CD4-positive, alpha-beta T cell treated with Interleukin-17A for 4 hours (primary cell): ENCODE results near the gene CENPX.
A peak's percentile ranks its signal among the peaks of the same experiment; 100 is the strongest.

Experiments
- DNase-seq: peaks from one replicate; pipeline ENCODE4 v3.0.0-alpha.2; 2020; ENCODE audit warnings: mixed read lengths

CENPX gene

DNA sequence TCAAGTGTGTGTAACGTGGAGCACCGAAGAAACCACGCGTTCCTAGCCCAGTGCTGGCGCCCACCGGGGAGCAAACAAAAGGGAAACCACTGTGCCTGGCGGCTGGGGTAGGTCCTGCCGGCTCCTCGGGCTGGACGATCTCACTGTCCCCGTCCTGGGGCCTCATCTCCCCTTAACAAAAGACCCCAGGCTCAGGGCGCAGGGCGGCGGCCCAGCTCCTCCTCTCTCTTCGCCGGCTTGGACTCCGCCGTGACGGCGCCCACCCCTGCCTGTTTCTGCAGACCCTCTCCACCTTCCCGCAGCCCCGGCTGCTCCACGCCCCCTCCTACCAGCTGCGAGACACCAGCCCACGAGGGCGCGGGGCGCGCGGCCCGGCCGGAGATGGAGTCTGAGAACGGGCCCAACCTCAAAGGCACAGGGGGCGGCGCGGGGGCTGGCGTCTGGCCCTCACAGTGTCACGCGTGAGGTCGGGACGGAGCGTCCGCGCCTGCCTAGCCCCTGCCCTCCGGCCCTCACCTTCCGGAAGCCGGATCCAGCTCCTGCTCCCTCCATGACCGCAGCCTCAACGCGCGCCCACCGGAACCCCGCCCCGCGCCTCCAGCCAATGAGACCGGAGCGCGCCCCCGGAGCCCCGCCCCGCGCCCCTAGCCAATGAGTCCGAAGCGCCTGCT, at the start of gene CENPX:
Gene CENPX (minus strand): TSS at position 569 of the 671 bp plus-strand sequence. CDS start 17 bp downstream, at position 552.
- no peak for DNase-seq

DNA sequence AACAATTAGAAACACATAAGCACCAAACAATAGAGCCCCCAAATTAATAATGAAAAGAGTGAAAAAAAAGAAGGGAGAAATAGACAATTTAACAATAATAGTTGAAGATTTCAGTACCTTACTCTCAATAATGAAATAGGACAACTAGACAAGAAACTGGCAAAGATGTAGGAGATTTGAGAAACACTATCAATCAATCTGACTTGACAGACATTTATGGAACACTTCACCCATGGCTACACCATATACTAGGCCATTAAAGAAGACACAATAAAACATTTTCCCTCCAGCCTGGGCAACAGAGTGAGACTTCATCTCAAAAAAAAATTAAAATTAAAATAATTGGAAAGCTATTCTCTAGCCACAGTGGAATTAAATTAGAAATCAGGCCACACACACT, 47.9 kb upstream of the CENPX start:
- no peak for DNase-seq

DNA sequence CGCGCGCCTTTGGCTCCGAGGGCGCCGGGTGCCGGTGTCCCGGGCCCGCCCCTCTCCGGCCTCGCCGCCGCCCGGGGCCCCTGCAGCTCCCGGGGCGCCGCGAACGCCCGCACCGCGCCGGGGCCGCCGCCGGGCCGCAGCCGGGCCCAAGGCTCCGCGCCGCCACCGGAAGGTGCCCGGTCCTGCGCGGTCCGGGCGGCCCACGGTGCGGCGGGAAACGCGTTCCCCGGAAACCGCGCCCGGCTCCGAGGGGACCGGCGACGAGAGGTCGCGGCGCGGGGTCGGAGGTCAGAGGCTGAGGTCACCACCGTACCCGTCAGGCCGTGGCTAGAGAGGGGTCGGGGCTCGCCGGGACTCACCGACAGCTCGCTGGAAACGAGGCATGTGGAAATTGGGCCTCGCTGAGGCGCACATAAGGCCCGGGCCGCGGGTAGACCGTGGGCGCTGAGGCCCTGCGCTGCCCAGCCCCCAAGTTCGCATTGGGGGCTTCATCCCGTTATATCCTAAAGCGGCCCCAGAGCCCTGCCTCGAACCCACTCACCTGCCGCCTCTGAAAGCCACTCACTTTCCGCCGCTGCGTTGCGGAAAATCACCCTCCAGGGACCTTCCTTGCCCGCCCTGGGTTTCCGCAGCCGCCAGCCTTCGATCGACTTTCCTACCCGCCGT, 43.1 kb upstream of the CENPX start, which contains the start of gene DUS1L:
Gene DUS1L (minus strand): TSS at position 167 of the 666 bp plus-strand sequence. CDS start 745 bp downstream, outside the sequence.
- peak; percentile 77 for DNase-seq

DNA sequence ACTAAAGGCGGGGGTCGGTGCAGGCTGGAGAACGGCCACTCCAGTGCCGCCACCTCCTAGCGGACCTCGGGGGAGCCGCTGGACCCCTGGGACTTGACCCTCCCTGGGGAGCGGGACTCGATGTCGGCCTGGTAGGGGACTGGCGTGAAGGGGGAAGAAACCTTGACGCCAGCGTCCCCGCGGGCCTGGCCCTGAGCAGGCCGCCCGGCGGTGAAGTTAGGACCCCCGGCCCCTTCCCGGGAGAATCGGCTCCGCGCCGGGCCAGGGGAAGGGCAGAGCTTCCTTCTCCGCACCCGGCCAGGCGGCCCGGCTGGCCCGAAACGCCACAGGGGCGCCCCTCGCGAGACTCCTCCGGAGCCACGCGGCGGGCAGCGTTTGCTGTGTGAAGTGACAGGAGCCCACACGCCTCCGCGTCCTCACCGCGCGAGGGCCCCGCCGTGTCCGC, 42.5 kb upstream of the CENPX start:
- peak; percentile 51 for DNase-seq

DNA sequence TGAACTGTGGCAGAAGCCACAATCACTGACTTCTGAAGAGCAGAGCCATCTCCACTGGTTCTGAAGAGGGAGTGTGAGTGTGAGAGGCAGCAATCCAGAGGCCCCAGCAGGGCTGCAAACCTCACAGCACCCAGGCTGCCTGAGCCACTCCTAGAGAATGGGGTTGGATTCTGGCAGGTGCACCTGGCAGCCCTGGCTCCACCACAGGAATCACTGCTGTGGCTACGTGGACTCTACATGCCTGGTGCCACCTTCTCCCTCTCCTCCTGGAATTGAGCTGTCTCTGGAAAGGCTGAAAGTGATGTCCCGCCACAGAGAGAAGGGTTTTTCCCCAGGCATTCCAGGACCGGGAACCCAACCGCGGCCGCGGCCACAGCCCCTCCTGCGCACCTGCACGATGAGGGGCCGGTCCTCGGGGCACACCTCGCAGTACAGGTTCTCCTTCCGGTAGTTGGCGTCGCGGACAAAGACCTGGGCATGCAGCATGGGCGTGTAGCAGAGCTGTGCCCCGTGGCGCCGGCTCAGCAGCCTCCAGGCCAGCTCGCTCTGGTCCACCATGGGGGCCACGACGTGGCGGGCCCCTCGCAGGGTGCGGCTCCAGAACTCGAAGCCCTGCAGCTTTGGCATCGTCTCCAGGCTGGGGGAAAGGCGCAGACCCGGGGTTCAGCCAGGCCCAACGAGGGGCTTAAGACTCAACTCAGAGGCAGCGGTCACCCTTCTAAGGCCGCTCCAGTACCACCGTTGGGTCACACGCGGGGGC, 41.9 kb upstream of the CENPX start:
- no peak for DNase-seq

DNA sequence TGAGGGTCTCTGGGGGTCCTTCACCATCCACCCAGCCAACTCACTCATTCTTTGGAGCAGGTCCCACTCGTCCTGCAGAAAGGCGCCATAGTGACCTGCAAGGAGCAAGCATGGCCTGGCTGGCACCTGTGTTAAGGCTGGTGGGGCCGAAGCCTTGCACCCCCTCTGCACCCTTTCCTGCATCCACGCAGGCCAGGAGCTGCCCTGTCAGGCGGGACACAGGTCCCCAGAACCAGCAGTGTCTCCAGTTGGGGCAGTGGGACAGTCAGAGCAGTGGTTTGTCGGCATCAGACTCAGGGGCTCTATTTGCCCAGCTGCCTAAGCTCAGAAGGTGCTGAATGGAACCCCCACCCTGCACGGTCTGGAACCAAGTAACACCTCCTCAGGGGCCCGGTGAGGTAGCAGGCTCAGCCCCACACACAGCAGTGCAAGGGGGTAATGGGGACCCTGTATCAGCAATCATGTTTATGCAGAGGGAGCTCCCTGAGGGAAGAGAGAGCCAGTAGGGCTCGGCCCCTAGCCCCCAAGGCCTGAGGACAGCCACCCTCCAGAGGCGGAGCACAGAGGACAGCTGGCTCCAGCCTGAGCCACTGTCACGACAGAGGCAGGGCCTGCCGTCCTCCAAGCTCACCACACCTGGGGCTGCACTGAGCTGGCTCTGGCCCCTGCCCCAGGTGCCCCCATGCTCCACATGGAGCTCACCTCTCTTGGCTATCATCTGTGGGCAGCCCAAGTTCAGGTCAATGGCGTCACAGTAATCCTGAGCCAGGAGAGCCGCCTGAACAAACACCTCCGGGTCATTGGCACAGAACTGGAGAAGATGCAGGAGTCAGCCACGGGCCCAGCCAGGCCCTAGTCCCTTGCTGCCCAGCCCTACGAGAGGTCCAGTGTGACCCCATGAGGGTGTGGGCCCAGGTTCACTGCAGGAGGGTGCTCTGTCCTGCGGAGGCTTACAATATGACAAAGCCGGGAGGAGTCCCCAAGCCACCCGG, 41.0 kb upstream of the CENPX start:
- peak; percentile 1 for DNase-seq

DNA sequence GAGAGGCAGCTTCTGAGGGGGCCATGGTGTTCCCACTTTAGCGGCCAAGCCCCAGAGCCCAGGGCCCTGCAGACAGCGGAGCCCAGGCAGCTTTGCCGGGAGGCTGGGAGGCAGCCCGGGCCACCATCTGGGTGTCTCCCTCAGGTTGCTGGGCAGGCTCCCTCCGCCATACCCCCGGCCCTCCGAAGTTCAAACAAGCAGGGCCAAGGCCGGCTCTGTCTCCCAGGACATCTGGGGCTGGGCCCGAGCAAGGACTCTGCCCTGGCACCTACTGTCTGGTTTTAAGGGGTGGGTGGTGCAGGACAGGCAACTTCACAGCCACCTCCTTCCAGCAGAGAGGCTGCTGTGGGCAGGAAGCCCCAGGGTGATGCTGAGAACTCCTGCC, 40.3 kb upstream of the CENPX start:
- DNase-seq, result peak; percentile 2

DNA sequence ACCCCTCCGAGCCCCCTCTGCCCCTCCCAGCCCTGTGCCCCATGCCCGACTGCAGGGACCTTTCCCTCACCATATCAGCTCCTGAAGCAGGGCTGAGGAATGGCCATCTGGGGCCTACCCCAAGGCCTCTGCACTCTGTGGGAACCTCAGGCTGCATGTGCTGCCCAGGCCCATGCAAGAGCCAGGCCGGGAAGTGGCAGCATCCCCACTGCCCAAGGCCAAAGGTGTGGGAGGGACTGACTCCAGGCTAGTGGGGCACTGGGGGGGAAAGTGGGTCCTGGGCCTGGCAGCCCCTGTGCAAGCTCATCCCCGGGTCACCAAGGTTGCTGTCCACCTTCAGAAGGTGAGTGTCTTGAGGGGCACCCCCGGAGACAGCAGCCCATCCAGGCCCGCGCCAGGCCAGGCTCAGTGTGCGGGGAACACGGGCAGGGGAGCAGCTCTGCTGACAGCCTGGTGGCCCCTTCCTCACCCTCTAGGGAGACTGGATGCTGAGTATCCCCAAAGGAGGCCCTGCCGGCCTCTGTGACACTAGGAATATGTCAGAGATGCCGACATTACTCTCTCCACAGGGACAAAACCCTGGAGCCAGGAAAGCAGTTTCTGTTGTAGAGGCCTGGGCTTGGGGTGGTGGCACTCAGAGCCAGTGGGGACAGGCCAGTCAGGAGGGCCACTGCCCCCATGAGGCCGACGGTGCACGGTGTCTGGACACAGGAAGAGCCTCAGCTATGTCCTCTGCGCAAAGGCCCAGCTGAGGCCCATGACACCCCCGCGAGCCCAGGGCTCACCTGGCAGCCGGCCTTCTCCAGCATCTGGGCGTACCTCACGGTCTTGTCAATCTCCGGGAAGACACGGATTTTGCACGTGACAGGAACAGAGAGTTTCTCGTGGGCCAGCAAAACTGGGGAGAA, 39.7 kb upstream of the CENPX start:
- DNase-seq, result peak; percentile 2

DNA sequence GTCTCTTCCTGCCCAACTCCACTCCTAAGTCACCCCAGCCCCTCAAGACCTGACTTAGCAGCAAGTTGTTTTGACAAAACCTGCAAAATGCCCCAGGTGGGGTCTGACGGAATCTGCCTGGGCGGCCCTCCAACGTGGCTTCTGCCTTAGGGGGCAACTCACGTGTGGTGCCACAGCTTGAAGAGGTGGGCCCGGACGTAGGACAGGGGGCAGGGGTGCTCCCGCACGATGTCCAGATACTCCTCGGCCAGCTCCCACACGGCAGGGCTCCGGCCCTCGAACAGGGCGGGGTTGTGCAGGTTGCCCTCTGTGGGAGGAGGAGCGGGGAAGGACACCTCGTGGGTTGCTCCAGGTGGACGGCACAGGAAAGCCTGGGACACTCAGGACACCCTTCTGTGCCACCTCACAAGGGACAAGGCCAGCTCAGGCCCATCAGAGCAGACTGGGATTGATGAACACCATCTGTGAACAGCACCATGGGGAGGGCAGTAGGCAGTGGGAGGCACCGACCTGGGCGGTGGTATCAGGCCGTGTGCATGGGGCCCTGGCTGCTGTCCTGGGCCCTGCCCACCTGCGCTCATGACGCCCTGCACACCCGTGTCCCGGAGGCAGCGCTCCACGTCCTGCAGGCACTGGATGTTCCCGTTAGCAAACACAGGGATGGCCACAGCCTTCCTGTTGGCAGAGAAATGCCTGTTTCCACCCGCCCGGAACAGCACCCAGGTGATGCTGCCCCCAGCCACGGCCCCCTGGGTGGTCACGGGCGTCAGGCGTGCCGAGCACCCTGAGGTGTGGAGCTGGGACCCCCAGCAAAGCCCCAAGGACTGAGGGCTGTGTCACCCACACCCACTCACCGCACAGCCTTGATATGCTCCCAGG, 38.6 kb upstream of the CENPX start:
- peak; percentile 0 for DNase-seq

DNA sequence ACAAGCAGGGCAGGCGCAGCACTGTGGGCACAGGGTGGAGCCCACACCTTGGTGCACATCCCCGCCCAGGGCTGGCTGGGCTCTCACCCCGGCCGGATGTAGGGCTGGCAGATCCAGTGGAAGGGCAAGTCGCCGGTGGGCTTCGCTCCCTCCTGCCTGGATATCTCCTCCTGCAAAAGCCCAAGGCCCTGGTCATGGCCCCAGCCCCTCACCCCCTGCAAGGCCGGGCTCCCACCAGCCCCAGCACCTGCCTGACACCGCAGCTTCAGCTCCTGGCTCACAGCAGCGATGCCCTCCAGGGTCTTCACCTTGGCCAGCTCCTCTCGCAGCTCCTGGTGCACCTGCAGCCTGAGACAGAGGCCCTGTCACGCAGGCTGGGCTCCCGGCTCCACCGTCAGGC, 37.9 kb upstream of the CENPX start:
- peak; percentile 1 for DNase-seq

DNA sequence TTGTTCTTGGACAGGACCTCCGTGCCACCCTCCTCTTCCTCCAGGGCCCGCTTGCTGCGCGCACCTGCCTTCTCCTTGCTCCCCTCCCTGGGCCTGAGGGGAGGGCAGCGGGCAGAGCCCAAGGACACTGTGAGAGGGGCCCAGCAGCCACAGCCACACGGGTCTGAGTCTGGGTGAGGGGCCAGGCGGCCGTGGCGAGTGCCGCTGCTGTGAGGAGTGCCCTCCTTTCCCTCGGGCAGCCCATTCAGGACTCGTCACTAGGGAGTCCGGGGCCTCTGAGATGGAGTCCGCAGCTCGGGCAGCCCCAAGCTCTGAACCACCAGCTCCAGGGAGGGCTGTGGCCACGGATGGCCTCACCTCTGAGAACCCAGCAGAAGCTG, 37.3 kb upstream of the CENPX start:
- DNase-seq, result peak; percentile 2

DNA sequence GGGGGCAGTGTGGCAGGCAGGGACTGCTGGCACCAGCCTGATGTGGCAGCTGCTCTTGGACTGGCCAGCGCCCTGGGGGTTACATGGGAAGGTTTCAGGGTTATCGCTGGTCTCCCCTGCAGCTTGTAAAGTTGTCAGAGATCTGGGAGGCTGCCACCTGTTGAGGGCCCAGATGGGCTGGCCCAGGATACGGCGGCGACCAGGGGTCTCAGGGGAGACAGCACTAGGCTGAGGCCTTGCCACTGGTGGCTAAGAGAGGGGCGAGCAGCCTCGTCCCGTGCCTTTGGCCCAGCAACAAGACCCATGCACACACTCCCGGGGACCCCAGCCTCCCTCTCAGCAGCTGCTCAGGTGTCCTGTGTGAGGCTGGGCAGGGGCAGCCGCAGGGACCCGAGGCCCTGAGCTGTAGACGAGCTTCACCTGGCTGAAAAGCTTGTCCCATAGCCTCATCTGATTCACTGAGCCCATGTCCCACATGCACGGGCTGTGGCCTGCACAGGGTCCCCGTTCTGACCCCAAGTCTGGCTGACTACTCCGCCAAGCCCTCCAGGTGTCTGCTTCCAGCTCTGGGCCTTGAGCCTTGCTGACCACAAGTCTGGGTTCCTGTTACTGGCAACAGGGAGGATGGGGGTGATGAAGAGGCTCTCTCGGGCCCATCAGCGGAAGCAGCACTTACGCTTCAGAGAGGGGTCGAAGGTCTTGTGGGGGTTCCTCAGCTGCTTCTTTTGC, 36.8 kb upstream of the CENPX start:
- peak; percentile 2 for DNase-seq

DNA sequence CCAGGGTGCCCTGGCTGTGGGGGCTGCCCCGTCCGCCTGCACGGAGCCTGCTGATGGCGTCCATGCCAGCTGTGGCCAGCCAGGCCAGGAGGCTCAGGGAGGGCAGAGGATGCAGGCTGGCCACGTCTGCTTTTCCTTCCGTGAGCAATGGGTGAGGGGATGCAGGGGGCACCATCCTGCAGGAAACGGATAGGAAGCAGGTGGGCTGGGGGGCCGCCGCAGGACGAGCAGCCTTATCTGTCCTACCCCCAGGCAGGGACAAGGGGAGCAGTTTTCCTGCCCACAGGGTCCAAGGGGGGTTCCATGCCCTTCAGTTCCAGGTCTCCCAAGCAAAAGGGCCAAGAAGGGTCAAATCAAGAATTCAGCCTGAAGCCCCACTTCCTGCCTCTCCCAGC, 36.2 kb upstream of the CENPX start:
- DNase-seq, result peak; percentile 2

DNA sequence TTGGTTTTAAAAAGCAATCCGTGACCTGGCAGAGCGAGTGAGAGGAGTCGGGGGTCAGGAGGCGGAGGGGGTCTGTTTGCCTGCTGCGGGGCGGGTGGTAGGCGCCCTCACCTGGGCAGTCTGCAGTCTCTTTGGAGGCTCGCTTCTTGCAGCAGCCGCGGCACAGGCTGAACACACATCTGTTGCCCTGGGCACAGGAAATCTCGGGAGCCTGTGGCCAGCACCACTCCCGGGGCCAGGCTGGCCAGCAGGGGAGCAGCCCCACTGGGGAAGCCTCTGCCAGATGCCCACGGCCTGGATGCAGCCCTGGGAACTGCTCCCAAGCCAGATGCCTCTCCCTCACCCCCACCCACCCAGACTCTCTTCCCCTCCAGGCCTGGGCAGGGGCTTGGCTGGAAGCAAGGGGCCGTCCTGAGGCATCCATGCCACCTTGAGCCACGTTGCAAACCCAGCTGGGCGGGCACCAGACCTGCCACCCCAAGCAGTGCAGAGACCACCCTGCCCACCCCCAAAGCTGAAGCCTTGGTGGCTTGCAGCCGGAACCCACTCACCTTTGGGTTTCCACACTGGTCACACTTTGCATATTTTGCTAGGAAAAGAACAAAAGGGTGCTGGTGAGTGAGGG, 35.7 kb upstream of the CENPX start:
- peak; percentile 1 for DNase-seq

DNA sequence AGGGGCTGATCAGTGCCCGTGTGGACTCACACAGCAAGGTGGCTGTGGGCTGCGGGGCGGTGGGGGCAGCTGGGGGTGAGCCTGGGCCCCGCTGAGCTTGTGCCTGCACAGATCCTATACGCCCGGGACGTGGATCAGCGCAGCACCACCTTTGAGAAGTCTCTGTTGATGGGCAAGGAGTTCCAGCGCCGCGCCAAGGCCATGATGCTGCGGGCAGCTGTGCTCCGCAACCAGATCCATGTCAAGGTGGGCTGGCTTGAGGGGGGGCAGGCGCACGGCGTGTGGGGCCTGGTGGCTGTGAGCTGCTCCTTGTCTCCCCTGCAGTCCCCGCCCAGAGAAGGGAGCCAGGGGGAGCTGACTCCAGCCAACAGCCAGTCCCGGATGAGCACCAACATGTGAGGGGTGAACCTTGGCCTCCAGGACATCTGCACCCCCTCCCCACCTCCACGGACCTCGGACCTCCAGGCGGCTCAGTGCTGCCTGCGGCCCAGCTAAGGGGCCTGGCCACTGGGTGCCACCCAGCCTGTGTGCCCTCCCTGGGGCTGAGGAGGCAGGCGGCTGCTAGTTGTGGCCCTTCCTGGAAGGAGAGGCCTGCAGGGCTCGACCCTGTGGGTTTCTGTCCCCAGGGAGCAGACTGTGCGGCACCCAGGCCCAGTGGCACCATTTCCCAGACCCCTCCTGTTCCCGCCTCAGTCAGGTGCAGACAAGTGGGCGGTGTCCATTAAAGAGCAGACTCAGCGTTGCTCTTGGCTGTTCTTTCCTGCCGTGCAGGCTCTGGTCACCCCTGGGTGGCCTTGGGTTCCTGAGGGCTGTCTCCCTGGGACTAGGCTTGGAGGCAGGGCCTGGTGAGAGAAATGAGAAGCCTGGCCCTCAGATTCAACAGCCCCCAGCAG, 34.3 kb upstream of the CENPX start:
- peak; percentile 2 for DNase-seq

DNA sequence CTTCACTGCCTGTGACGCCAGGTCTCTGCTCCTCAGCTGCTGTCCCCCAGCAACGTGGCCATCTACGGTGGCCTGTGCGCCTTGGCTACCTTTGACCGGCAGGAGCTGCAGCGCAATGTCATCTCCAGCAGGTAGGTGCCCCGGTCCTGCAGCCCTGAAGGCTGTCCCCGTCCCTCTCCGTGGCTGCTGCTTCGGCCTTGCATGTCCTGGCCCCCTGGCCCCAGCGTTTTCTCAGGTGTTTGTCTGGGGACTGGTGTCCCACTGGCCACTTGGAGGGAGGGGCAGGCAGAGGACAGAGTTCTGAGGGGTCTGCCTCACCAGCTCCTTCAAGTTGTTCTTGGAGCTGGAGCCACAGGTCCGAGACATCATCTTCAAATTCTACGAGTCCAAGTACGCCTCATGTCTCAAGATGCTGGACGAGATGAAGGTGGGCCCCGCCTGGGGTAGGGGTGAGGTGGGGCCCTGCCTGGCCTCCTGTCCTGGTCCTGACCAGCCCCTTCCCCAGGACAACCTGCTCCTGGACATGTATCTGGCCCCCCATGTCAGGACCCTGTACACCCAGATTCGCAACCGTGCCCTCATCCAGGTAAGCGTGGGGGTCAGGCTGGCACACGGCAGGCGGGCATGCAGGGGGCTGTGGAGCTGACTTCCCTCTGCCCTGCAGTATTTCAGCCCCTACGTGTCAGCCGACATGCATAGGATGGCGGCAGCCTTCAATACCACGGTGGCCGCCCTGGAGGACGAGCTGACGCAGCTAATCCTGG, 33.5 kb upstream of the CENPX start:
- DNase-seq, result peak; percentile 3
